ENCODE results near the gene DGKQ. TPM values are rescaled to one million over a fixed set of nuclear protein-coding genes. Genes with fewer than 3 reads are reported as not detected.

Gene DGKQ
- total RNA-seq, 1 donor from 2014 or later = 3.8 TPM

GRCh38 chr4:957581-958313, 15.6 kb downstream of the DGKQ start:
- ATAC-seq (no peak), DNase-seq (ENCODE audit: missing footprints) (no peak)
- intact Hi-C loops (cut with DNase I) = no loop called here

GRCh38 chr4:957231-957580, 16.2 kb downstream of the DGKQ start:
- DNase-seq (ENCODE audit: missing footprints) = no peak
- intact Hi-C loops (cut with DNase I) = no loop called here

GRCh38 chr4:956531-957230, 16.7 kb downstream of the DGKQ start:
- intact Hi-C loops (cut with DNase I) = no loop called here
- DNase-seq (ENCODE audit: missing footprints) (no peak), ATAC-seq (no peak)

More at GRCh38 chr4:957231-957580, 16.2 kb downstream of the DGKQ start:
- ATAC-seq = no peak

- DNase-seq (ENCODE audit: missing footprints) (no peak), ATAC-seq (no peak)
- intact Hi-C loops (cut with DNase I) = no loop called here
These were observed 17.4 kb downstream of the DGKQ start for GRCh38 chr4:955931-956381.

GRCh38 chr4:955161-955921, 18.0 kb downstream of the DGKQ start:
- ATAC-seq (no peak), DNase-seq (ENCODE audit: missing footprints) (no peak)
- intact Hi-C loops (cut with DNase I) = no loop called here

- intact Hi-C loops (cut with DNase I) = no loop called here
- ATAC-seq (no peak), DNase-seq (ENCODE audit: missing footprints) (no peak)
These were observed 19.0 kb downstream of the DGKQ start for GRCh38 chr4:954211-955020.

- peak; percentile 41 for DNase-seq (ENCODE audit: missing footprints)
These were observed 19.8 kb downstream of the DGKQ start for GRCh38 chr4:953574-953915.

GRCh38 chr4:952881-953573, 20.3 kb downstream of the DGKQ start:
- ATAC-seq (no peak), DNase-seq (ENCODE audit: missing footprints) (peak; percentile 46)
- intact Hi-C loops (cut with DNase I) = no loop called here

More at GRCh38 chr4:953574-953915, 19.8 kb downstream of the DGKQ start:
- no peak for ATAC-seq
- intact Hi-C loops (cut with DNase I) = no loop called here

- DNase-seq (ENCODE audit: missing footprints) = peak; percentile 51
- intact Hi-C loops (cut with DNase I) = no loop called here
- ATAC-seq = no peak
These were observed 21.5 kb downstream of the DGKQ start for GRCh38 chr4:951594-952468.

GRCh38 chr4:951186-951585, 22.2 kb downstream of the DGKQ start:
- DNase-seq (ENCODE audit: missing footprints) = no peak
- no peak for ATAC-seq
- intact Hi-C loops (cut with DNase I) = no loop called here

- DNase-seq (ENCODE audit: missing footprints) (peak; percentile 30), ATAC-seq (no peak)
These were observed 23.0 kb downstream of the DGKQ start for GRCh38 chr4:950136-951020.

GRCh38 chr4:949656-950055, 23.7 kb downstream of the DGKQ start:
- ATAC-seq = no peak
- peak; percentile 20 for DNase-seq (ENCODE audit: missing footprints)
- intact Hi-C loops (cut with DNase I) = no loop called here

More at GRCh38 chr4:950136-951020, 23.0 kb downstream of the DGKQ start:
- intact Hi-C loops (cut with DNase I) = no loop called here

GRCh38 chr4:948936-949300, 24.5 kb downstream of the DGKQ start:
- ATAC-seq = no peak
- peak; percentile 14 for DNase-seq (ENCODE audit: missing footprints)
- intact Hi-C loops (cut with DNase I) = no loop called here

- intact Hi-C loops (cut with DNase I) = no loop called here
- no peak for ATAC-seq
- DNase-seq (ENCODE audit: missing footprints) = peak; percentile 61
These were observed 25.1 kb downstream of the DGKQ start for GRCh38 chr4:948101-948935.

- intact Hi-C loops (cut with DNase I) = no loop called here
- ATAC-seq = no peak
- DNase-seq (ENCODE audit: missing footprints) = peak; percentile 31
These were observed 25.8 kb downstream of the DGKQ start for GRCh38 chr4:947491-947971.

Data from Right ventricle myocardium inferior (tissue), 1 donor.